Neural crest cell (in vitro differentiated cells): ENCODE measurements around the gene SYTL4. TPM values are rescaled to one million over a fixed set of nuclear protein-coding genes. Genes with fewer than 3 reads are reported as not detected.

ENCODE experiments used
- DNase-seq: peaks from one replicate; pipeline ENCODE4 v3.0.0; 2021; ENCODE audit warnings: low read depth, mixed read lengths, low spot score
- H3K27ac Mint-ChIP-seq: one replicate; pipeline ENCODE4 v1.8.0; 2021; ENCODE audit warnings: mild to moderate bottlenecking, mixed read lengths; ENCODE audit not compliant: unreplicated experiment
- H3K27me3 Mint-ChIP-seq: 2 replicates; pipeline ENCODE4 v1.8.0; 2021; ENCODE audit warnings: low read depth, mild to moderate bottlenecking, mixed read lengths
- H3K36me3 Mint-ChIP-seq: 2 replicates; pipeline ENCODE4 v1.8.0; 2021; ENCODE audit warnings: low read depth, mild to moderate bottlenecking, mixed read lengths
- H3K4me1 Mint-ChIP-seq: 2 replicates; pipeline ENCODE4 v1.8.0; 2021; ENCODE audit warnings: mixed read lengths
- H3K4me3 Mint-ChIP-seq: one replicate; pipeline ENCODE4 v1.8.0; 2021; ENCODE audit warnings: mild to moderate bottlenecking, mixed read lengths
- H3K9me3 Mint-ChIP-seq: 2 replicates; pipeline ENCODE4 v1.8.0; 2021; ENCODE audit warnings: mixed read lengths
- CTCF ChIP-seq: fragments of 200-600 bp; sonication (generic); conservative IDR thresholded peaks from 2 replicates; pipeline ENCODE4 v1.5.0; 2021; ENCODE audit warnings: antibody characterized with exemption, mild to moderate bottlenecking
- total RNA-seq: library from RNA; stranded (reverse); gene quantifications from 2 replicates; pipeline ENCODE4 v1.2.1, GENCODE V29; 2021

Gene SYTL4
- total RNA-seq, 1 donor from 2014 or later: 4.5 TPM

GRCh38 chrX:100700809-100701208 lies 31.1 kb downstream of the SYTL4 start:
- Mint-ChIP-seq H3K9me3 (peaks cover 6% of the 10 kb centered on the region), H3K36me3 (peaks cover 5% of the 10 kb centered on the region), H3K4me1 (no peaks in the 10 kb centered on the region), H3K27me3 (peaks cover under 1% of the 10 kb centered on the region), H3K27ac (no peak overlapping the region), H3K4me3 (no peak overlapping the region)
- DNase-seq: no peak
- TF ChIP-seq CTCF: no peak

DNA sequence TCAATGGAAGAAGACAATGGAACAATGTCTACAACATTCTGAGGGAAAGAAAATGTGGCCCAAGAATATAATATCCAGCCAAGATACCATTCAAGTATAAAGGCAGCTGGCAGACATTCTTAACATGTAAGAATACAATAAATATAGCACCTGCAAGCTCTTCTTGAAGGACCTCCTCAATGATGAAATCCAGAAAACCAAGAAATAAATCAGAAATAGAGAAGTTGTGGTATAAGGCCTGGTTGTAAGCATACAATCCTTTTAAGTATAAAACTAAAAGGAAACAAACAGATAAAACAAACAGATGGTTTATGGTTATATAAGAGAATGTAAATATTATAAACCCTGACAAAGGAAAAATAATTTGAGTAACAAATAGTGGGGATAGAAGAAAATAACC lies 33.4 kb downstream of the SYTL4 start:
- TF ChIP-seq CTCF: no peak
- Mint-ChIP-seq H3K27me3 (no peaks in the 10 kb centered on the region), H3K36me3 (peaks cover 8% of the 10 kb centered on the region), H3K4me3 (no peak overlapping the region), H3K9me3 (peaks cover 6% of the 10 kb centered on the region), H3K27ac (no peak overlapping the region), H3K4me1 (no peaks in the 10 kb centered on the region)
- no peak for DNase-seq

GRCh38 chrX:100696699-100697351 lies 35.1 kb downstream of the SYTL4 start:
- Mint-ChIP-seq H3K9me3 (peaks cover 10% of the 10 kb centered on the region), H3K36me3 (peaks cover 11% of the 10 kb centered on the region), H3K4me3 (no peak overlapping the region), H3K27me3 (no peaks in the 10 kb centered on the region), H3K4me1 (no peaks in the 10 kb centered on the region), H3K27ac (no peak overlapping the region)
- no peak for TF ChIP-seq CTCF
- DNase-seq: no peak

DNA sequence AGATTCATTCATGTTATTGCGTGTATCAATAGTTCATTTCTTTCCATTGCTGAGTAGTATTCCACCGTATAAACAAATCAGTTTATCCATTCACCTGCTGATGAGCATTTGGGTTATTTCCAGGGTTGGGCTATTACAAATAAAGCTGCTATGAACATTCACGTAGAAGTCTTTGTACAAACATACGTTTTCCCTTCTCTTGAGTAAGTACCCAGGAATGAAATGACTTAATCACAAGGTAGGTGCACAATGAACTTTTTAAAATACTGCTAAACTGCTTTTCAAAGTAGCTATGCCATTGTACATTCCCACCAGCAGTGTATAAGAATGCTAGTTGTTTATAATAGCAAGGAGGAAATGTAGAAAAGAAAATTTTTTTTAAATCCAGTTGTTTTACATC lies 35.9 kb downstream of the SYTL4 start:
- TF ChIP-seq CTCF: no peak
- H3K27me3 Mint-ChIP-seq: no peaks in the 10 kb centered on the region
- peaks cover 10% of the 10 kb centered on the region for H3K9me3 Mint-ChIP-seq
- no peak overlapping the region for H3K4me3 Mint-ChIP-seq
- DNase-seq: no peak
- no peak overlapping the region for H3K27ac Mint-ChIP-seq
- H3K36me3 Mint-ChIP-seq: peaks cover 11% of the 10 kb centered on the region
- no peaks in the 10 kb centered on the region for H3K4me1 Mint-ChIP-seq

GRCh38 chrX:100695302-100695701 lies 36.6 kb downstream of the SYTL4 start:
- H3K9me3 Mint-ChIP-seq: peaks cover 10% of the 10 kb centered on the region
- DNase-seq: no peak
- peaks cover 11% of the 10 kb centered on the region for H3K36me3 Mint-ChIP-seq

More at GRCh38 chrX:100695302-100695701, 36.6 kb downstream of the SYTL4 start:
- no peaks in the 10 kb centered on the region for H3K27me3 Mint-ChIP-seq
- no peak for TF ChIP-seq CTCF
- H3K27ac Mint-ChIP-seq: no peak overlapping the region
- H3K4me1 Mint-ChIP-seq: no peaks in the 10 kb centered on the region
- no peak overlapping the region for H3K4me3 Mint-ChIP-seq
